NK-92 treated with Interleukin-12 subunit alpha and Interleukin-12 subunit beta, amount 100 ng/mL, for 24 hours (cell line): ENCODE results near the gene SLC3A2.

Experiments
- DNase-seq: peaks from one replicate; lab custom pipeline; 2025; lab: John Stamatoyannopoulos, UW

The SLC3A2 gene

GRCh38 chr11:62910141-62910882, 29.6 kb downstream of the SLC3A2 start:
- no peak for DNase-seq

GRCh38 chr11:62911137-62912130, 30.7 kb downstream of the SLC3A2 start:
- DNase-seq = no peak

- DNase-seq = no peak
Measured at GRCh38 chr11:62912268-62912667, 31.6 kb downstream of the SLC3A2 start.

- DNase-seq = no peak
Measured at GRCh38 chr11:62914416-62914815, 33.7 kb downstream of the SLC3A2 start.

- no peak for DNase-seq
Measured at GRCh38 chr11:62917906-62918502, 37.3 kb downstream of the SLC3A2 start.

GRCh38 chr11:62918531-62918930, 37.8 kb downstream of the SLC3A2 start:
- DNase-seq = no peak

GRCh38 chr11:62919476-62919875, 38.8 kb downstream of the SLC3A2 start:
- no peak for DNase-seq

GRCh38 chr11:62919898-62920640, 39.4 kb downstream of the SLC3A2 start:
- no peak for DNase-seq

GRCh38 chr11:62921201-62921572, 40.5 kb downstream of the SLC3A2 start, which contains the start of gene CHRM1:
Gene CHRM1 (minus strand): TSS chr11:62921363. CDS start chr11:62911100, 10,263 bp downstream.
- DNase-seq = no peak

- DNase-seq = no peak
Measured at GRCh38 chr11:62921573-62922188, 41.0 kb downstream of the SLC3A2 start.

GRCh38 chr11:62922189-62922589, 41.5 kb downstream of the SLC3A2 start:
- DNase-seq = no peak

- DNase-seq = no peak
Measured at GRCh38 chr11:62922653-62923431, 42.1 kb downstream of the SLC3A2 start.

- DNase-seq = no peak
Measured at GRCh38 chr11:62923601-62924411, 43.1 kb downstream of the SLC3A2 start.

GRCh38 chr11:62925308-62925707, 44.6 kb downstream of the SLC3A2 start:
- no peak for DNase-seq

GRCh38 chr11:62925745-62926679, 45.3 kb downstream of the SLC3A2 start:
- DNase-seq = no peak

GRCh38 chr11:62926680-62927455, 46.2 kb downstream of the SLC3A2 start:
- DNase-seq = no peak

GRCh38 chr11:62928011-62928410, 47.3 kb downstream of the SLC3A2 start:
- no peak for DNase-seq

- no peak for DNase-seq
Measured at GRCh38 chr11:62930157-62930556, 49.5 kb downstream of the SLC3A2 start.
